ENCODE results near the gene VAV2.
A peak's percentile ranks its signal among the peaks of the same experiment; 100 is the strongest.

VAV2 gene

GRCh38 chr9:133810556-133811195 lies 181.4 kb downstream of the VAV2 start:
- DNase-seq, result no peak

GRCh38 chr9:133809335-133809734 lies 182.8 kb downstream of the VAV2 start:
- no peak for DNase-seq

- DNase-seq, result no peak
These were observed 184.3 kb downstream of the VAV2 start for GRCh38 chr9:133807818-133808217.

- DNase-seq, result no peak
These were observed 185.1 kb downstream of the VAV2 start for GRCh38 chr9:133807037-133807436.

GRCh38 chr9:133806623-133807010 lies 185.5 kb downstream of the VAV2 start:
- DNase-seq, result no peak

GRCh38 chr9:133805876-133806622 lies 186.1 kb downstream of the VAV2 start:
- DNase-seq, result no peak

- no peak for DNase-seq
These were observed 187.9 kb downstream of the VAV2 start for GRCh38 chr9:133804199-133804598.

- DNase-seq, result no peak
These were observed 188.4 kb downstream of the VAV2 start for GRCh38 chr9:133803745-133804144.

- DNase-seq, result no peak
These were observed 189.0 kb downstream of the VAV2 start for GRCh38 chr9:133803028-133803585.

GRCh38 chr9:133801739-133802138 lies 190.4 kb downstream of the VAV2 start:
- DNase-seq, result no peak

- no peak for DNase-seq
These were observed 191.9 kb downstream of the VAV2 start for GRCh38 chr9:133800266-133800665.

- no peak for DNase-seq
These were observed 192.4 kb downstream of the VAV2 start for GRCh38 chr9:133799716-133800115.

GRCh38 chr9:133799106-133799505 lies 193.0 kb downstream of the VAV2 start:
- no peak for DNase-seq

- no peak for DNase-seq
These were observed 194.0 kb downstream of the VAV2 start for GRCh38 chr9:133798160-133798559.

- DNase-seq, result no peak
These were observed 194.6 kb downstream of the VAV2 start for GRCh38 chr9:133797406-133798105.

- no peak for DNase-seq
These were observed 195.6 kb downstream of the VAV2 start for GRCh38 chr9:133796562-133796961.

- DNase-seq, result no peak
These were observed 197.1 kb downstream of the VAV2 start for GRCh38 chr9:133795049-133795448.

GRCh38 chr9:133794016-133794760 lies 197.9 kb downstream of the VAV2 start:
- no peak for DNase-seq

GRCh38 chr9:133793471-133793870 lies 198.7 kb downstream of the VAV2 start:
- no peak for DNase-seq

- DNase-seq, result peak; percentile 29
These were observed 199.2 kb downstream of the VAV2 start for GRCh38 chr9:133792721-133793470.

- no peak for DNase-seq
These were observed 200.1 kb downstream of the VAV2 start for GRCh38 chr9:133791735-133792649.

Data from CD4-positive, alpha-beta T cell treated with Interleukin-4 for 4 hours (primary cell).